Muscle layer of duodenum (tissue), 2 donors: Measurements from ENCODE around the gene SMIM5.

Source experiments
- H3K27ac ChIP-seq: one replicate; pipeline ENCODE4 v1.7.0; 2013; ENCODE audit warnings: mild to moderate bottlenecking, low read length
- H3K27me3 ChIP-seq: one replicate; pipeline ENCODE4 v1.7.0; 2013; ENCODE audit warnings: low read depth, mild to moderate bottlenecking, control low read depth, low read length
- H3K36me3 ChIP-seq, 2 donors: one replicate each; pipeline ENCODE4 v1.7.0; 2013; ENCODE audit warnings: low read length in 2 of 2, control low read depth in 1 of 2, mild to moderate bottlenecking in 1 of 2; ENCODE audit not compliant: insufficient read depth in 2 of 2, control insufficient read depth in 1 of 2
- H3K4me1 ChIP-seq, 2 donors: one replicate each; pipeline ENCODE4 v1.7.0; 2013; ENCODE audit warnings: low read length in 2 of 2, mild to moderate bottlenecking in 2 of 2, control low read depth in 1 of 2, moderate library complexity in 1 of 2; ENCODE audit not compliant: insufficient read depth in 2 of 2, control insufficient read depth in 1 of 2
- H3K4me3 ChIP-seq, 2 donors: one replicate each; pipeline ENCODE4 v1.7.0; 2013; ENCODE audit warnings: low read length in 2 of 2, low read depth in 1 of 2, mild to moderate bottlenecking in 1 of 2
- H3K9me3 ChIP-seq, 2 donors: one replicate each; pipeline ENCODE4 v1.7.0; 2013; ENCODE audit warnings: low read length in 2 of 2, control low read depth in 1 of 2, mild to moderate bottlenecking in 1 of 2; ENCODE audit not compliant: control insufficient read depth in 1 of 2
- donor health status: healthy.

Gene SMIM5

GRCh38 chr17:75645501-75645888, 12.3 kb downstream of the SMIM5 start:
- no peak overlapping the region for H3K4me3 ChIP-seq
- H3K4me1 ChIP-seq = peaks cover 0 to 3% of the 10 kb centered on the region in 2 donors
- no peaks in the 10 kb centered on the region for H3K27me3 ChIP-seq

DNA sequence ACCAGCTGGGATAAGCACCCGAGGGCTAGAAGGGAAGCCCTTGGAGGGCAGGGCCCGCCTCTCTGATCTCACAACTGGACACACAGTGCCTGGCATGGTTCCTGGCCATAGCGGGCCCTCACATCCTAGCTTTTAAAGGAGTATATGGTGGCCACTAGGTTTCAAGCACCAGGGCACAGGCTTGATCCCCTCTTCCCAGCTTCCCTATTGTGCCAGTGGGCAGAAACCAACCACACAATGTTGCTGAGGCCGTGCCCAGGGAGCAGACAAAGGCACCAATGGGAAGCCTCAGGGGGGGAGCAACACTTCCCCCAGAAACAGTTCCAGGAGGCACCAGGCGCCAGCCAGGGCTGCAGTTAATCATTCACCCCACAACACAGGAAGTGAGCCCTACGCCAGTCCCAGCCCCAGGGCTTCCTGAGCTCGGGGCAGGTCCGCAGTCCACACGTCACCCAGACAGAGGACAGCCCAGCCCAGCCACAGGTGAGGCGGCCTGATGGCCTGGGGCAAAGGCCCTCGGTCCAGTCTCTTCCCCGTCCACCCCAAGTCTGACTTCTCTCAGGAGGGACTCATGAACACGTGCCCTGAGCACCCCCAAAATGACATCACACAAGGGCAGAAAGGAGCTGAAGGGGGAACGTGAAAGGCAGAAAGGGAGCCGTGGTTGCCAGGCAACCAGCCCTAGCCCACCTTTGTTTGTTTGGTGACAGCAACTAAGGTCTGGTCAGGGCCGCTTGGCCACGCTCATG, 12.8 kb downstream of the SMIM5 start:
- Histone ChIP-seq H3K9me3 (no peaks in the 10 kb centered on the region), H3K4me3 (no peak overlapping the region), H3K36me3 (peaks cover 14 to 30% of the 10 kb centered on the region in 2 donors), H3K27ac (peak overlapping the region; percentile 83), H3K4me1 (peaks cover 0 to 3% of the 10 kb centered on the region in 2 donors), H3K27me3 (no peaks in the 10 kb centered on the region)

More at GRCh38 chr17:75645501-75645888, 12.3 kb downstream of the SMIM5 start:
- peaks cover 12 to 28% of the 10 kb centered on the region in 2 donors for H3K36me3 ChIP-seq
- peak overlapping the region; percentile 83 for H3K27ac ChIP-seq
- no peaks in the 10 kb centered on the region for H3K9me3 ChIP-seq

DNA sequence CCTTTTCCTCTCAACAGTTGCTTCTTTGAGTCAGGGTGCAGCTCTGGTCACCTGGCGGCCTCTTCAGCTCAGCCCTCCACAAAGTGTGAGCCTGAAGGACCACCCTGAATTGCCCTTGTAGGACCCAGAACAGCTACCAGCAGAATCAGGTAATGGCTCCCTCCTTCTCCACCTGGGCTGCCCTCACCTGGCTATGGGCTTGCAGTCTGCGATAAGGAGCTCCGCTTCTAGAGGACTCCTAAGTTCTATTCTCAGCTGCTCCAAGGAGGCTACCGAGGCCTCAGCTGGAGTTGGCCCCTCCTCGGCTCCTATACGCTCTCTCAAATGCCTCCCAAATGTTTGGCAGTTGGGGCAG, 13.4 kb downstream of the SMIM5 start:
- H3K4me3 ChIP-seq = no peak overlapping the region

GRCh38 chr17:75647061-75647460, 13.8 kb downstream of the SMIM5 start:
- peak overlapping the region; percentile 83 for H3K27ac ChIP-seq
- H3K9me3 ChIP-seq = no peaks in the 10 kb centered on the region
- H3K4me3 ChIP-seq = no peak overlapping the region
- no peaks in the 10 kb centered on the region for H3K27me3 ChIP-seq
- peaks cover 14 to 31% of the 10 kb centered on the region in 2 donors for H3K36me3 ChIP-seq
- peaks cover 0 to 3% of the 10 kb centered on the region in 2 donors for H3K4me1 ChIP-seq

More for the DNA sequence above, 13.4 kb downstream of the SMIM5 start:
- Histone ChIP-seq H3K36me3 (peaks cover 14 to 31% of the 10 kb centered on the region in 2 donors), H3K9me3 (no peaks in the 10 kb centered on the region), H3K27me3 (no peaks in the 10 kb centered on the region), H3K4me1 (peaks cover 0 to 3% of the 10 kb centered on the region in 2 donors), H3K27ac (peak overlapping the region; percentile 83)

DNA sequence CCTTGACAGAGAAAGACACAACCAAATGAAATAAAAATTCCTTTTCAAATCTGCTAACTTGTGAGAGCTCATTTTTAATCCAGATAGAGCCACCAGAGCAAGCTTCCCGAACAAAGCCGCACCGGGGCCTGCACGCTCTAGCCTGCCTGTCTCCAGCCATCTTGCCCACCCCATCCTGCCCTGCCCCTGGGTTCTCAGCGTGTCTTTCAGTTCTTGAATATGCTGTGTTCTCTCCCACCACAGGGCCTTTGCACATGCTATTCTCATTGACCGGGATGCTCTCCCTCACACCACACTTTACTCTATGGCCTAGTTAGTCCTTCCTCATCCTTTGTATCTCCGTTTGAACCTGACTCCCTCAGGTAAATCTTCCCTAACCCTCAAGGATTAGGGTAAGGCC, 14.7 kb downstream of the SMIM5 start:
- Histone ChIP-seq H3K36me3 (peaks cover 14 to 36% of the 10 kb centered on the region in 2 donors), H3K4me3 (no peak overlapping the region), H3K27ac (no peak overlapping the region), H3K4me1 (peaks cover 0 to 3% of the 10 kb centered on the region in 2 donors), H3K9me3 (no peaks in the 10 kb centered on the region), H3K27me3 (no peaks in the 10 kb centered on the region)

- no peak overlapping the region for H3K27ac ChIP-seq
- peaks cover 10 to 36% of the 10 kb centered on the region in 2 donors for H3K36me3 ChIP-seq
- H3K4me3 ChIP-seq = no peak overlapping the region
These were observed 16.5 kb downstream of the SMIM5 start for GRCh38 chr17:75649687-75650086.

GRCh38 chr17:75650874-75651273, 17.6 kb downstream of the SMIM5 start:
- Histone ChIP-seq H3K4me3 (no peak overlapping the region), H3K4me1 (peaks cover 0 to 3% of the 10 kb centered on the region in 2 donors), H3K27me3 (no peaks in the 10 kb centered on the region), H3K36me3 (peaks cover 10 to 36% of the 10 kb centered on the region in 2 donors), H3K9me3 (no peaks in the 10 kb centered on the region), H3K27ac (no peak overlapping the region)

More at GRCh38 chr17:75649687-75650086, 16.5 kb downstream of the SMIM5 start:
- Histone ChIP-seq H3K9me3 (no peaks in the 10 kb centered on the region), H3K27me3 (no peaks in the 10 kb centered on the region), H3K4me1 (peaks cover 0 to 3% of the 10 kb centered on the region in 2 donors)

GRCh38 chr17:75652341-75652740, 19.1 kb downstream of the SMIM5 start:
- Histone ChIP-seq H3K4me3 (no peak overlapping the region), H3K27me3 (no peaks in the 10 kb centered on the region), H3K9me3 (no peaks in the 10 kb centered on the region), H3K4me1 (peaks cover 0 to 3% of the 10 kb centered on the region in 2 donors), H3K27ac (no peak overlapping the region), H3K36me3 (peaks cover 10 to 35% of the 10 kb centered on the region in 2 donors)

- Histone ChIP-seq H3K4me3 (no peak overlapping the region), H3K27ac (no peak overlapping the region), H3K36me3 (peaks cover 11 to 37% of the 10 kb centered on the region in 2 donors), H3K4me1 (peaks cover 0 to 3% of the 10 kb centered on the region in 2 donors), H3K27me3 (no peaks in the 10 kb centered on the region), H3K9me3 (no peaks in the 10 kb centered on the region)
These were observed 19.8 kb downstream of the SMIM5 start for GRCh38 chr17:75652934-75653549.

DNA sequence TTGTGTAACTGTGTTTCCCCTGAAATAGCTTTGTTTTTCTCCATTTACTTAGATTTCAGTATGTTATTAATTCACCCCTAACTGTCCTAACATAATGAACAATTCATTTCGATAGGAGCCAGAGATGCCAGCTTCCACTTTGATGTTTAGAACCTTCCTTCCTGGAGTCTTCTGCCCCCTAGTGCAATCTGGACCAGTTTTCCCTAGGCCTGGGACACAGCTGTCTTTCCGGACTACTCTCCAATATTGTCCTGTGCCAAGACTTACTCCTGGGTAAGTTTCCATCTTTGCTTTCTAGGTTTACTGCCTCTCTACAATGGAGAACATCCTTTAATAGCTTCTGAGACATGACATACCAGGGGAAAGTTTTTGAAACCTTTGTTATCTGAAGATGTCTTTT, 20.9 kb downstream of the SMIM5 start:
- Histone ChIP-seq H3K36me3 (peaks cover 14 to 41% of the 10 kb centered on the region in 2 donors), H3K27ac (no peak overlapping the region), H3K4me3 (no peak overlapping the region), H3K4me1 (peaks cover 0 to 3% of the 10 kb centered on the region in 2 donors), H3K27me3 (no peaks in the 10 kb centered on the region), H3K9me3 (no peaks in the 10 kb centered on the region)

- no peaks in the 10 kb centered on the region for H3K27me3 ChIP-seq
- H3K27ac ChIP-seq = no peak overlapping the region
- H3K4me3 ChIP-seq = no peak overlapping the region
- H3K36me3 ChIP-seq = peaks cover 24 to 50% of the 10 kb centered on the region in 2 donors
- no peaks in the 10 kb centered on the region for H3K4me1 ChIP-seq
- no peaks in the 10 kb centered on the region for H3K9me3 ChIP-seq
These were observed 25.0 kb downstream of the SMIM5 start for GRCh38 chr17:75658237-75658636.
